Measurements from ENCODE around the gene KLF14. TPM values are rescaled to one million over a fixed set of nuclear protein-coding genes. Genes with fewer than 3 reads are reported as not detected.

The KLF14 gene
- total and polyA plus RNA-seq, 8 donors: 0.09 to 0.40 (median 0.23) TPM

DNA sequence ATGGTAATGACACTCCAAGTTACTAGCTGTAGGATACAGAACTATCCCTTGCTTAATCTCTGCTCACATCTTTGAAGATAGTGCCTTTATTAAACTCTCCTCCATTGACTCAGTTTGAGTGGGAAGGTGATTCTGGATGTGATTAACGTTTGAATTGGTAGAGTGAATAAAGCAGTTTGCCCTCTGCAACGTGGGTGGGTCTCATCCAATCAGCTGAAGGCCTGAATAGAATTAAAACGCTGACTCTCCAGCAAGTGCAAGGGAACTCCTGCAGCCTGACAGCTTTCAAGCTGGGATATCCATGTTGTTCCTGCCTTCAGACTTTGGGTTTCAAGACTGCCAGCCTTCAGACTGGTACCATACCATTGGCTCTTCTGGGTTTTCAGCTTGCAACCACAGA lies 21.6 kb downstream of the KLF14 start:
- FAIRE-seq: no peak
- no peak for DNase-seq
- Histone ChIP-seq H3K9me3 (no peaks in the 10 kb centered on the region), H3K27me3 (no peaks in the 10 kb centered on the region), H3K4me1 (no peaks in the 10 kb centered on the region), H3K4me3 (no peak overlapping the region), H3K27ac (no peak overlapping the region), H3K36me3 (no peaks in the 10 kb centered on the region)
- 23 to 25% methylated on average over 3 of the region's 3 CpGs for WGBS, 2 donors
- intact Hi-C loops (cut with DNase I): no loop called here
- TF ChIP-seq, protein P1, sequence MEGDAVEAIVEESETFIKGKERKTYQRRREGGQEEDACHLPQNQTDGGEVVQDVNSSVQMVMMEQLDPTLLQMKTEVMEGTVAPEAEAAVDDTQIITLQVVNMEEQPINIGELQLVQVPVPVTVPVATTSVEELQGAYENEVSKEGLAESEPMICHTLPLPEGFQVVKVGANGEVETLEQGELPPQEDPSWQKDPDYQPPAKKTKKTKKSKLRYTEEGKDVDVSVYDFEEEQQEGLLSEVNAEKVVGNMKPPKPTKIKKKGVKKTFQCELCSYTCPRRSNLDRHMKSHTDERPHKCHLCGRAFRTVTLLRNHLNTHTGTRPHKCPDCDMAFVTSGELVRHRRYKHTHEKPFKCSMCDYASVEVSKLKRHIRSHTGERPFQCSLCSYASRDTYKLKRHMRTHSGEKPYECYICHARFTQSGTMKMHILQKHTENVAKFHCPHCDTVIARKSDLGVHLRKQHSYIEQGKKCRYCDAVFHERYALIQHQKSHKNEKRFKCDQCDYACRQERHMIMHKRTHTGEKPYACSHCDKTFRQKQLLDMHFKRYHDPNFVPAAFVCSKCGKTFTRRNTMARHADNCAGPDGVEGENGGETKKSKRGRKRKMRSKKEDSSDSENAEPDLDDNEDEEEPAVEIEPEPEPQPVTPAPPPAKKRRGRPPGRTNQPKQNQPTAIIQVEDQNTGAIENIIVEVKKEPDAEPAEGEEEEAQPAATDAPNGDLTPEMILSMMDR (IDR thresholded peaks at IDR 0.05): no peak
- ATAC-seq: no peak

DNA sequence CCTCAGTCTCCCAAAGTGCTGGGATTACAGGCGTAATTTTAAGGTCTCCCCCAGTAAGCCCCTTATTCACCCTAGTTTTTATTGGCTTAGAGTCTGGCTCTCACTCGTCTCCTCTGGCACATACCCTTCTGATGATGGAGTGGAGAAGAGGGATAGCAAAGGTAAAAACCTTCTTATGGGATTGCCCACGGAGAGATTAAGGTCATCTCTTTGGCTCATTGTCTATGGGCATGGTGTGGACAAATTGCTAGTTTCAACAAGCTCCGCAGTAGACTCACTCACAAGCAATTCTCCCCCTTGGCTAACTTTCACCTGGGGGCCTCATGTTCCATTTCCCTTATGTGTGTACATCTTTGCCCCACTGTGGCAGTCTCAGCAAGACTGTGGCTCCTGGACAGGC lies 25.2 kb downstream of the KLF14 start:
- intact Hi-C loops (cut with DNase I): no loop called here
- Histone ChIP-seq H3K9me3 (no peaks in the 10 kb centered on the region), H3K36me3 (no peaks in the 10 kb centered on the region), H3K4me1 (no peaks in the 10 kb centered on the region), H3K27ac (no peak overlapping the region), H3K27me3 (no peaks in the 10 kb centered on the region), H3K4me3 (no peak overlapping the region)
- WGBS, 2 donors: 80 to 88% methylated on average over 4 of the region's 4 CpGs
- FAIRE-seq (no peak), DNase-seq (no peak), ATAC-seq (no peak)
- TF ChIP-seq, protein P1 (IDR thresholded peaks at IDR 0.05): no peak

DNA sequence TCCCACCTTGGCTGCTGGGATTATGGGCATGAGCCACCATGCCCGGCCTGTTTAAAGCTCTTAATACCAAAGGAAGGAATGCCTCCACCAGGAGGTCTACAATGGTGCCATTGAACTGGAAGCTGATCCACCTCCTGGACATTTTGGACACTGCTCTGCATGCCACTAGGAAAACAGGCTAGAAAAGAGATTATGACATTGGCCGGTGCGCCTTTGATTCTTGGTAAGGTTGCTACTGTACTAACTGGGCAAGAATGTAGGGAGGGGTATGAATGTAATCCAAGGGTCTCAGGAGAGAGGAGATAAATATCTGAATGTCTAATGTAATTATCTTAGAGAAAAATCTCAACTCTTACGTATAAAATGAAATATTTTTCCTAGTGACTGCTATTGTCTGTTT lies 26.0 kb downstream of the KLF14 start:
- DNase-seq: no peak
- Histone ChIP-seq H3K27me3 (no peaks in the 10 kb centered on the region), H3K4me1 (no peaks in the 10 kb centered on the region), H3K9me3 (no peaks in the 10 kb centered on the region), H3K36me3 (no peaks in the 10 kb centered on the region), H3K4me3 (no peak overlapping the region), H3K27ac (no peak overlapping the region)
- ATAC-seq: no peak
- 90 to 92% methylated on average over 4 of the region's 4 CpGs for WGBS, 2 donors
- FAIRE-seq: no peak
- intact Hi-C loops (cut with DNase I): no loop called here
- TF ChIP-seq, protein P1 (IDR thresholded peaks at IDR 0.05): no peak

DNA sequence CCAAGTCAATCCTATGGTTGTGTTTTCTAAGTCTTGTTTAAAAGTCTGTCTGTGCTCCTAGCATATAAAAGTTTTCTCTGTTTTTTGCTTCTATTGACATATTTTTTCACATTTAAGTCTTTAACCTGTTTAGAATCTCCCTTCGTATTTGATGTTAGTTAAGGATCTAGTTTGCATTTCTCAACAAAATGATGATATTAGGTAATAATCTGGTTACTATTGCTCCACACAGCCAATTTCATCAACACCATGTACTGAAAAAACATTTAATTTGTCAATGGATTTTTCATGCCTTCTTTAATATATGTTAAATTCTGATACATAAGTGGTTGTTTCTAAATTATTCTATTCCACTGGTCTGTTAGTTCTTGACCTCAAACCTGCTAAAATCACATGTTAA lies 30.2 kb downstream of the KLF14 start:
- Histone ChIP-seq H3K4me1 (no peaks in the 10 kb centered on the region), H3K27ac (no peak overlapping the region), H3K36me3 (no peaks in the 10 kb centered on the region), H3K4me3 (no peak overlapping the region), H3K27me3 (no peaks in the 10 kb centered on the region), H3K9me3 (no peaks in the 10 kb centered on the region)
- 74 to 82% methylated on average over 1 of the region's 1 CpG for WGBS, 2 donors
- TF ChIP-seq, protein P1 (IDR thresholded peaks at IDR 0.05): no peak
- intact Hi-C loops (cut with DNase I): no loop called here
- DNase-seq: no peak
- no peak for FAIRE-seq
- no peak for ATAC-seq

DNA sequence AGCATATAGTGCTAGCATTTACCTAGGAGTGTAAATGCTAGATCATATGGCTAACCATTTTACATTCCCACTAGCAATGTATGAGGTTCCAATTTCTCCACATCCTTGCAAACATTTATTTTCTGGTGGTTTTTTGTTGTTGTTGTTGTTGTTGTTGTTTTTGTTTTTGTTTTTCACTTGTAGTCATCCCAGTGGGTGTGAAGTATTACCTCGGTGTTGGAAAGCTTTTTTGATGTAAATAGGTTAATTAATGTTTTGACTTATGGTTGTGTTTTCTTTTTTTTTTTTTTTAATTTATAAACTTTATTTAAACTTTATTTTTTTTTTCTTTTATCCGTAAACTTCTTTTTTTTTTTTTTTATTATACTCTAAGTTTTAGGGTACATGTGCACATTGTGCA lies 32.4 kb downstream of the KLF14 start:
- FAIRE-seq: no peak
- TF ChIP-seq, protein P1 (IDR thresholded peaks at IDR 0.05): no peak

More for the DNA sequence above, 32.4 kb downstream of the KLF14 start:
- DNase-seq (no peak), ATAC-seq (no peak)
- intact Hi-C loops (cut with DNase I): no loop called here
- H3K4me3 ChIP-seq: no peak overlapping the region
- no peaks in the 10 kb centered on the region for H3K4me1 ChIP-seq
- 86 to 97% methylated on average over 2 of the region's 2 CpGs for WGBS, 2 donors
- H3K9me3 ChIP-seq: no peaks in the 10 kb centered on the region
- H3K27me3 ChIP-seq: no peaks in the 10 kb centered on the region
- no peak overlapping the region for H3K27ac ChIP-seq
- H3K36me3 ChIP-seq: no peaks in the 10 kb centered on the region

Measured in pancreas (tissue), 10 donors.